NB4 (cell line): ENCODE measurements around the gene TAC4.
A peak's percentile ranks its signal among the peaks of the same experiment; 100 is the strongest.

ENCODE experiments used
- DNase-seq: peaks from one replicate; pipeline ENCODE4 v3.0.0; 2010; ENCODE audit warnings: low read depth
- H3K4me3 ChIP-seq: one replicate; pipeline ENCODE4 v1.5.1; 2011; ENCODE audit warnings: mild to moderate bottlenecking, low read depth, low read length, moderate library complexity
- MAX ChIP-seq: IDR thresholded peaks from 2 replicates; pipeline ENCODE4 v1.6.1; 2011; ENCODE audit warnings: low read depth, low read length
- MYC ChIP-seq: IDR thresholded peaks from 2 replicates; pipeline ENCODE4 v1.6.1; 2011; ENCODE audit warnings: low read depth, low read length
- POLR2A ChIP-seq: IDR thresholded peaks from 2 replicates; pipeline ENCODE4 v1.6.1; 2011; ENCODE audit warnings: mild to moderate bottlenecking; ENCODE audit not compliant: insufficient read length; ENCODE audit errors: extremely low read depth
- TF ChIP-seq, protein P1 (sequence below): IDR thresholded peaks from one replicate; pipeline ENCODE4 v1.5.1; 2012; ENCODE audit warnings: low read depth, low read length

The TAC4 gene

DNA sequence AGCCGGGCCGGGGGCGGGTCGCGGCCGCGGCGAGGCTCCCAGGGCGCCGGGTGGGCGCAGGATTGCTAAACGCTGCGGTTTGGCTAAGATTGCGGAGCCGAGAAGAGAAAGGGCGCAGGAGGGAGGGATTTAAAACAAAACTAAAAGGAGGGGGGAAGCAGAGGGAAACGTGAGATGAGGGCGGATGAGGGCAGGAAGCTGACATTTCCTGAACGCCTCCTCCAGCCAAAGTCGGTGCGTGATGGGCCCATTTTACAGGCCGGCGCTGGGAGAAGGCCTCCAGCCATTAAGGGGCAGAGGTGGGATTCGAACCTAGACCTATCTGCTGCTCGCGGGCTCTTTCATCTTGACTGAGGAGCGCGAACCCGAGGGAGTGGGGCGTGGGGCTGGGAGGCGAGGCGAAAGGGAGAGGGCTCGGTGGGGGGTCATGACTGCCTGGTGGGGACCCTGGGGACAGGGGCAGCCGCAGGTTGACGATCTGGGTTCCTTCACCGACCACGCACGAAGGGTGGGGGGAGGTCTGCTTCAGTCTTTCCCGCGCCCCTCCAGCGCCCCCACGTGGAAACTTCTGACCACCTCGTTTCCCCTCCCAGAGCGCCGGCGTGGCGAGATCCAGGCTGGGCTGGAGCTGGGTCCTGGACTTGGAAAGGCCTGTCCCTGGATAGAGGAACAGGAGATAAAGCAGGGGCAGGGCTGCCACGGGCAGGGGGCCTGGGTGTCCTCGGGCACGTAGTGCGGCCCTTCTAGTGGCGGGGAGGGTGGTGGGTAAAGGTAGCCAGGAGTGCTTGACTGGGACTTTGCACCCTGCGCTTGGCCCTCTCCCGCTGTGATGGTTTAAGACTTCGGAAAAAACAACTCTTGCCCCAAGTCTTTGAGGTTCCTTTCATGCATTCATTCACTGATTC, 3.8 kb upstream of the TAC4 start:
- no peak for TF ChIP-seq MYC
- TF ChIP-seq, protein P1, sequence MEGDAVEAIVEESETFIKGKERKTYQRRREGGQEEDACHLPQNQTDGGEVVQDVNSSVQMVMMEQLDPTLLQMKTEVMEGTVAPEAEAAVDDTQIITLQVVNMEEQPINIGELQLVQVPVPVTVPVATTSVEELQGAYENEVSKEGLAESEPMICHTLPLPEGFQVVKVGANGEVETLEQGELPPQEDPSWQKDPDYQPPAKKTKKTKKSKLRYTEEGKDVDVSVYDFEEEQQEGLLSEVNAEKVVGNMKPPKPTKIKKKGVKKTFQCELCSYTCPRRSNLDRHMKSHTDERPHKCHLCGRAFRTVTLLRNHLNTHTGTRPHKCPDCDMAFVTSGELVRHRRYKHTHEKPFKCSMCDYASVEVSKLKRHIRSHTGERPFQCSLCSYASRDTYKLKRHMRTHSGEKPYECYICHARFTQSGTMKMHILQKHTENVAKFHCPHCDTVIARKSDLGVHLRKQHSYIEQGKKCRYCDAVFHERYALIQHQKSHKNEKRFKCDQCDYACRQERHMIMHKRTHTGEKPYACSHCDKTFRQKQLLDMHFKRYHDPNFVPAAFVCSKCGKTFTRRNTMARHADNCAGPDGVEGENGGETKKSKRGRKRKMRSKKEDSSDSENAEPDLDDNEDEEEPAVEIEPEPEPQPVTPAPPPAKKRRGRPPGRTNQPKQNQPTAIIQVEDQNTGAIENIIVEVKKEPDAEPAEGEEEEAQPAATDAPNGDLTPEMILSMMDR: peak; percentile 56
- peak; percentile 72 for TF ChIP-seq MAX
- DNase-seq: peak; percentile 87
- no peak overlapping the region for H3K4me3 ChIP-seq

GRCh38 chr17:49850772-49851386, 3.0 kb upstream of the TAC4 start:
- peak; percentile 75 for DNase-seq
- TF ChIP-seq POLR2A: no peak
- TF ChIP-seq, protein P1: no peak
- TF ChIP-seq MAX: 0 out of 2 replicates have a peak, but pooled peaks have one; percentile 6
- no peak; the same call in 1 of the 2 replicates for TF ChIP-seq MYC
- H3K4me3 ChIP-seq: no peak overlapping the region

- DNase-seq: no peak
- H3K4me3 ChIP-seq: no peak overlapping the region
- TF ChIP-seq, protein P1: no peak
- TF ChIP-seq MAX: no peak
- no peak for TF ChIP-seq POLR2A
- TF ChIP-seq MYC: no peak
These were observed 2.3 kb upstream of the TAC4 start for GRCh38 chr17:49850218-49850610.

- TF ChIP-seq MYC (no peak), MAX (no peak), POLR2A (no peak)
- TF ChIP-seq, protein P1: no peak
- no peak for DNase-seq
- H3K4me3 ChIP-seq: no peak overlapping the region
These were observed 870 bp upstream of the TAC4 start for GRCh38 chr17:49848739-49849138.

DNA sequence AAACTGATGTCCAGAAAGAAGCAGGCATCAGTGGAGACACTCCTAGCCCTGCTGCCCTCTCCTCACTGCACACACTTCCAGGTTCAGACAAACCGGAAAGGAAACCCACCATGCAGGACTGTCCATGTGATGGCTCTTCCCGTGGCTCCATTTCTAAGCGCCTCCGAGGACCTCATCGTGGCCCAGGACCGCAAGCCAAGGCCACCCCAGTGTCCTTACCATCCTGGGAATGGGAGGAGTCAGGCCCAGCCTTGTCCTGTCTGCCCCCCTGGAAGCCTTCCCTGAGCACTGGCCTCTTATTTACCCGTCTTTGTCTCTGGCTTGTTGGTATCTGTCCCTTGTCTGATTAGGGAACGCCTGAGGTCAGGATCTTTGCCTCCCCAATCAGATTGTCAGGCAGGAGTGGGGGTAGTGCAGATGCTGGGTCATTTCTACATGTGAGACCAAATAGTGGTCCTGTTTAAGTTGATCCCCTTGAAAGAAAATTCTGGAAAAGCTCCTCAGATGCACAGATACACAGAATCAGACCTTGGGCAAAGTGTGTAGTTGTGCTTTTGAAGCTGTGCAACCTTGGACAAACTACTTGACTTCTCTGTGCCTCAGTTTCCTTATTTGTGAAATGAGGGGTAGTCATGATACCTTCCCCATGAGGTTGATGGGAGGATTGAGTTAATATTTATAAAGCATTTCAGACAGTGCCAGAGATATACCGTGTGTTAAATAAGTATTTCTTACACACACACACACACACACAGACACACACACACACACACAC, 744 bp downstream of the TAC4 start:
- no peak overlapping the region for H3K4me3 ChIP-seq
- DNase-seq: no peak
- TF ChIP-seq, protein P1: no peak
- no peak for TF ChIP-seq MAX
- no peak for TF ChIP-seq MYC
- no peak for TF ChIP-seq POLR2A
